Suprapubic skin (tissue), 4 donors: ENCODE measurements around the gene LIN28B.

ENCODE experiments used
- POLR2A ChIP-seq, 2 donors: fragments of 450-650 bp; IDR thresholded peaks; one replicate each; pipeline ENCODE4 v1.6.1; 2017; ENCODE audit warnings: antibody characterized with exemption in 2 of 2, mild to moderate bottlenecking in 2 of 2, moderate library complexity in 2 of 2
- POLR2AphosphoS5 ChIP-seq, 3 donors: sonication (generic); formaldehyde crosslinking; IDR thresholded peaks; one replicate each; pipeline ENCODE4 v1.6.1; 2017; ENCODE audit warnings: antibody characterized with exemption in 3 of 3

DNA sequence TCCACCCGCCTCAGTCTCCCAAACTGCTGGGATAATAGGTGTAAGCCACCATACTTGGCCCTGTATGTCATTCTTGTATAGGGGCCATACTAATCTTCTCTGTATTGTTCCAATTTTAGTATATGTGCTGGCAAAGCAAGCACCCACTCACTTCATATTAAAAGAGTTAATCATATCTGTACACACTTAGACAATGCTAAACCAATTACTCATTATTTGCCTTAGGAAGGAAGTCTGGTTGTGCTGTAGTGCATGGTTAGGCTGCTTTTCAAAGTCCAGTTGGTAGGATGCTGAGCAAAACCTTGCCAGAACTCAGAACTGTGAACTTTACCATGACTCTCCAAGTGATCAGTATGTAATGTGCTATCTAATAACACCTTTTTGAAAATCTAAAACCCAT, 88.6 kb downstream of the LIN28B start:
- TF ChIP-seq POLR2A (IDR thresholded peaks at IDR 0.05) (no peak), POLR2AphosphoS5 (IDR thresholded peaks at IDR 0.05) (no peak)
